Upper lobe of left lung (tissue), 6 donors: ENCODE measurements around the gene IQUB. TPM values are rescaled to one million over a fixed set of nuclear protein-coding genes. Genes with fewer than 3 reads are reported as not detected.
"Not testable (repeated sequence)": the region's sequence is repeated elsewhere in the genome, so short reads cannot be mapped to it uniquely, and the experiment has no call there.

ENCODE experiments used
- ATAC-seq, 2 donors: fragments of 200-7000 bp; cut with Tn5 transposase; one replicate each; pipeline ENCODE4 v1.9.1; 2022; ENCODE audit warnings: mild to moderate bottlenecking in 2 of 2, moderate library complexity in 2 of 2; ENCODE audit not compliant: low FRiP score in 2 of 2
- DNase-seq, 2 donors: peaks; one replicate each; pipeline ENCODE4 v3.0.0-alpha.2; 2019 to 2020
- H3K27ac ChIP-seq, 4 donors: fragments of 200-600 bp; sonication (generic); one replicate each; pipeline ENCODE4 v1.5.1; 2016 to 2019
- H3K27me3 ChIP-seq, 4 donors: fragments of 200-600 bp; sonication (generic); one replicate each; pipeline ENCODE4 v1.5.1; 2017 to 2019
- H3K36me3 ChIP-seq, 4 donors: fragments of 200-600 bp; sonication (generic); one replicate each; pipeline ENCODE4 v1.5.1; 2016 to 2019
- H3K4me1 ChIP-seq, 4 donors: fragments of 200-600 bp; sonication (generic); one replicate each; pipeline ENCODE4 v1.5.1; 2018 to 2019
- H3K4me3 ChIP-seq, 4 donors: fragments of 200-600 bp; sonication (generic); one replicate each; pipeline ENCODE4 v1.5.1; 2017 to 2019; ENCODE audit warnings: mild to moderate bottlenecking in 2 of 4, moderate library complexity in 1 of 4
- H3K9me3 ChIP-seq, 4 donors: fragments of 200-600 bp; sonication (generic); one replicate each; pipeline ENCODE4 v1.5.1; 2018 to 2019
- EP300 ChIP-seq, 4 donors: sonication (generic); formaldehyde crosslinking; IDR thresholded peaks; one replicate each; pipeline ENCODE4 v1.5.1; 2017; ENCODE audit warnings: antibody characterized with exemption in 4 of 4, control low read depth in 2 of 4
- POLR2A ChIP-seq, 4 donors: fragments of 450-650 bp; IDR thresholded peaks; one replicate each; pipeline ENCODE4 v1.5.1; 2016 to 2017; ENCODE audit warnings: antibody characterized with exemption in 4 of 4, mild to moderate bottlenecking in 2 of 4
- POLR2AphosphoS5 ChIP-seq, 2 donors: sonication (generic); formaldehyde crosslinking; IDR thresholded peaks; one replicate each; pipeline ENCODE4 v1.5.1; 2017; ENCODE audit warnings: antibody characterized with exemption in 2 of 2
- WGBS, 2 donors: methylation state at CpG; one replicate each; pipeline ENCODE4 v1.1.5; 2017 to 2018; 5-methylcytosine and 5-hydroxymethylcytosine counted together
- small RNA-seq, 4 donors: library from RNA; depleted of rRNA; stranded (forward); fragments of <200 nt; gene quantifications; one replicate each; pipeline ENCODE3, GENCODE V24; 2016
- total RNA-seq, 6 donors: library from RNA; depleted of rRNA in 4 of 6; stranded (reverse); fragments of >200 nt in 4 of 6; gene quantifications; one replicate each; pipeline versions ENCODE4 v1.1.0 to v1.2.1, GENCODE V29; 2016 to 2021
- TF ChIP-seq, protein P1 (sequence below), 6 experiments: fragments of 450-650 bp in 4 of 6; fragments of 200-600 bp in 2 of 6; sonication (generic) in 2 of 6; IDR thresholded peaks; one replicate each; pipeline ENCODE4 v1.5.1; 2016 to 2019; ENCODE audit warnings: antibody characterized with exemption in 6 of 6
- donor health status: DM: no; HTN: no; CAD: no; lungs with moderate emphysema.
- donor health status: DM: no; HTN: yes; CAD: no; lungs with severe emphysema.

Gene IQUB
- total RNA-seq, 6 donors from 2014 or later: 0.66 to 19.7 (median 2.0) TPM

DNA sequence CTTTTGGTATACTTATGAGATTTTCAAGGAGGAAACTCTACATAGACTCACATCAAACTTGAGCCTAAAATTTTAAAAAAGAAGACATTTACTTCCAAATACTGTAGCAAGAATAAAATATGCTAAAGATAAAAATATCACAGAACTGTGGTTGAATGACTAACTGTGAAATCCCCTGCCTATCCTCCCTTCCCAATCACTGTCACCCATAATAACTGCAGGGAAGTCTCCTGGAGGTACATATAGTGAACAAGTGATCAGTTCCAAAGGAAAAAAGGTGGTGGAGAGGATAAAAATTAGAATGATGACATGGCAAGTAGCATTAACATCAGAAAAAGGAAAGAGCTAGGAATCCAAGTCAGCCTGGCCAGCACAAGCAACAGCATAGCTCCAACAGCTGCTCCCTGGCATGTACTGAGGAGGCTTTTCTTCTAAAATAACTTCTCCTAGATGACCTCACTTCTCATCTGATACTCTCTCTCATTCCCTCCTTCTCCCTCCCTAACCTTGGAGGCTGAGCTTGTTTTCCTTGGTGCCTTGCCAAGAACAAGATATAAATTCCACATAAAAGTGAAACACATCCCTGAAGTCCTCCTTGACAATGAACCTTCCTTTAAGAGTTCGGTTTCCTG is 124.0 kb downstream of the IQUB start:
- Histone ChIP-seq H3K4me1 (no peaks in the 10 kb centered on the region), H3K36me3 (no peaks in the 10 kb centered on the region), H3K27ac (no peak overlapping the region), H3K4me3 (no peak overlapping the region), H3K9me3 (no peaks in the 10 kb centered on the region), H3K27me3 (no peaks in the 10 kb centered on the region)
- TF ChIP-seq POLR2A (IDR thresholded peaks at IDR 0.05): no peak
- no peak for TF ChIP-seq EP300 (IDR thresholded peaks at IDR 0.05)
- TF ChIP-seq, protein P1, sequence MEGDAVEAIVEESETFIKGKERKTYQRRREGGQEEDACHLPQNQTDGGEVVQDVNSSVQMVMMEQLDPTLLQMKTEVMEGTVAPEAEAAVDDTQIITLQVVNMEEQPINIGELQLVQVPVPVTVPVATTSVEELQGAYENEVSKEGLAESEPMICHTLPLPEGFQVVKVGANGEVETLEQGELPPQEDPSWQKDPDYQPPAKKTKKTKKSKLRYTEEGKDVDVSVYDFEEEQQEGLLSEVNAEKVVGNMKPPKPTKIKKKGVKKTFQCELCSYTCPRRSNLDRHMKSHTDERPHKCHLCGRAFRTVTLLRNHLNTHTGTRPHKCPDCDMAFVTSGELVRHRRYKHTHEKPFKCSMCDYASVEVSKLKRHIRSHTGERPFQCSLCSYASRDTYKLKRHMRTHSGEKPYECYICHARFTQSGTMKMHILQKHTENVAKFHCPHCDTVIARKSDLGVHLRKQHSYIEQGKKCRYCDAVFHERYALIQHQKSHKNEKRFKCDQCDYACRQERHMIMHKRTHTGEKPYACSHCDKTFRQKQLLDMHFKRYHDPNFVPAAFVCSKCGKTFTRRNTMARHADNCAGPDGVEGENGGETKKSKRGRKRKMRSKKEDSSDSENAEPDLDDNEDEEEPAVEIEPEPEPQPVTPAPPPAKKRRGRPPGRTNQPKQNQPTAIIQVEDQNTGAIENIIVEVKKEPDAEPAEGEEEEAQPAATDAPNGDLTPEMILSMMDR (IDR thresholded peaks at IDR 0.05): no peak
- TF ChIP-seq POLR2AphosphoS5 (IDR thresholded peaks at IDR 0.05): no peak
- DNase-seq (no peak), ATAC-seq (peak in 1 of 2 donors; percentile 92)
- 36 to 37% methylated on average over 1 of the region's 1 CpG for WGBS, 2 donors

- H3K27ac ChIP-seq, H3K4me3 ChIP-seq, H3K27me3 ChIP-seq, H3K36me3 ChIP-seq, DNase-seq, H3K4me1 ChIP-seq, ATAC-seq, H3K9me3 ChIP-seq: not testable (repeated sequence)
- WGBS, 2 donors: 84 to 85% methylated on average over 4 of the region's 4 CpGs
Observed at GRCh38 chr7:123407951-123408350, 126.4 kb downstream of the IQUB start.

Small RNA genes within 50 kb of the gene (small RNA-seq; reads per million reads assigned to genes)
- gene RNU6-296P: 0 reads per million in 4 donors

Other genes starting within 250 kb of the IQUB start
- 10 to 100 TPM; 11.5 to 65.8 (median 43.0) TPM for gene NDUFA5, start 23.2 kb upstream of the IQUB start, total RNA-seq
- not detected for gene ASB15, start 67.2 kb upstream of the IQUB start, total RNA-seq
- not detected for gene LMOD2, start 121.3 kb upstream of the IQUB start, total RNA-seq
- gene WASL, start 214.4 kb upstream of the IQUB start, total RNA-seq: 10 to 100 TPM; 24.1 to 62.2 (median 31.3) TPM